Caco-2 (cell line): ENCODE measurements around the gene SLC25A33. TPM values are rescaled to one million over a fixed set of nuclear protein-coding genes. Genes with fewer than 3 reads are reported as not detected.

ENCODE experiments used
- BruUV-seq: library from RNA; stranded (reverse); fragments of 400-500 nt; replicated peaks from 2 replicates; lab custom pipeline; 2021; lab: Mats Ljungman, UMichigan
- CTCF ChIA-PET: fragments of 300-600 bp; sonication (Branson Sonifier 250); formaldehyde crosslinking; loops from one replicate; lab custom pipeline; 2022; ENCODE audit warnings: antibody characterized with exemption; lab: Charles Lee
- POLR2A ChIA-PET: fragments of 300-600 bp; sonication (Branson Sonifier 250); formaldehyde crosslinking; loops from one replicate; lab custom pipeline; 2022; ENCODE audit warnings: antibody characterized with exemption; lab: Charles Lee
- DNase-seq, 2 experiments: peaks; one replicate each; pipeline versions ENCODE4 v3.0.0 to v3.0.0-alpha.2; 2020 to 2022
- H3K27me3 ChIP-seq: replicated peaks from 2 replicates; pipeline ENCODE4 v1.6.0; 2011; ENCODE audit warnings: low read length; ENCODE audit not compliant: control insufficient read depth, insufficient read depth
- H3K36me3 ChIP-seq: 2 replicates; pipeline ENCODE4 v1.5.1; 2011; ENCODE audit warnings: low read length; ENCODE audit not compliant: control insufficient read depth, insufficient read depth
- H3K4me1 ChIP-seq: fragments of 250-450 bp; sonication (Bioruptor Pico); 2 replicates; pipeline ENCODE4 v1.5.1; 2020; ENCODE audit warnings: mild to moderate bottlenecking
- H3K4me3 ChIP-seq: 2 replicates; pipeline ENCODE4 v1.5.1; 2011; ENCODE audit warnings: low read depth, mild to moderate bottlenecking, control low read depth, low read length
- H3K9me3 ChIP-seq: fragments of 250-450 bp; sonication (Bioruptor Pico); 2 replicates; pipeline ENCODE4 v1.5.1; 2020; ENCODE audit warnings: mild to moderate bottlenecking, moderate library complexity
- H3K27ac Mint-ChIP-seq: one replicate; pipeline ENCODE4 v1.8.0; 2022; ENCODE audit warnings: mixed read lengths; ENCODE audit not compliant: unreplicated experiment
- H3K27me3 Mint-ChIP-seq: one replicate; pipeline ENCODE4 v1.8.0; 2022; ENCODE audit warnings: mixed read lengths; ENCODE audit not compliant: insufficient read depth, unreplicated experiment
- H3K36me3 Mint-ChIP-seq: one replicate; pipeline ENCODE4 v1.8.0; 2022; ENCODE audit warnings: mild to moderate bottlenecking, mixed read lengths; ENCODE audit not compliant: insufficient read depth, unreplicated experiment
- H3K4me1 Mint-ChIP-seq: one replicate; pipeline ENCODE4 v1.8.0; 2022; ENCODE audit warnings: low read depth, mixed read lengths; ENCODE audit not compliant: unreplicated experiment
- H3K4me3 Mint-ChIP-seq: one replicate; pipeline ENCODE4 v1.8.0; 2022; ENCODE audit warnings: mild to moderate bottlenecking, moderate library complexity, mixed read lengths; ENCODE audit not compliant: unreplicated experiment
- H3K9me3 Mint-ChIP-seq: one replicate; pipeline ENCODE4 v1.8.0; 2022; ENCODE audit warnings: mixed read lengths; ENCODE audit not compliant: unreplicated experiment
- intact Hi-C: fragments of 100-400 bp; cut with micrococcal nuclease; formaldehyde crosslinking; loops from one replicate; pipeline ENCODE4 v1.10.0; 2022; ENCODE audit not compliant: unreplicated experiment
- total RNA-seq: library from RNA; stranded (reverse); gene quantifications from 2 replicates; pipeline ENCODE4 v1.2.3, GENCODE V29; 2022
- TF ChIP-seq, protein P1 (sequence below), 2 experiments: fragments of 200-600 bp in 1 of 2; IDR thresholded peaks; 1 replicate in 1 of 2; 2 replicates in 1 of 2; pipeline versions ENCODE4 v1.5.1 to v1.8.0; 2011 to 2022; ENCODE audit warnings: antibody characterized with exemption in 1 of 2, control low read depth in 1 of 2, inconsistent platforms in 1 of 2, low read depth in 1 of 2, low read length in 1 of 2, mild to moderate bottlenecking in 1 of 2, moderate library complexity in 1 of 2; ENCODE audit not compliant: insufficient read depth in 1 of 2, severe bottlenecking in 1 of 2, unreplicated experiment in 1 of 2

The SLC25A33 gene
- total RNA-seq, 1 experiment from 2014 or later = 11.2 TPM

DNA sequence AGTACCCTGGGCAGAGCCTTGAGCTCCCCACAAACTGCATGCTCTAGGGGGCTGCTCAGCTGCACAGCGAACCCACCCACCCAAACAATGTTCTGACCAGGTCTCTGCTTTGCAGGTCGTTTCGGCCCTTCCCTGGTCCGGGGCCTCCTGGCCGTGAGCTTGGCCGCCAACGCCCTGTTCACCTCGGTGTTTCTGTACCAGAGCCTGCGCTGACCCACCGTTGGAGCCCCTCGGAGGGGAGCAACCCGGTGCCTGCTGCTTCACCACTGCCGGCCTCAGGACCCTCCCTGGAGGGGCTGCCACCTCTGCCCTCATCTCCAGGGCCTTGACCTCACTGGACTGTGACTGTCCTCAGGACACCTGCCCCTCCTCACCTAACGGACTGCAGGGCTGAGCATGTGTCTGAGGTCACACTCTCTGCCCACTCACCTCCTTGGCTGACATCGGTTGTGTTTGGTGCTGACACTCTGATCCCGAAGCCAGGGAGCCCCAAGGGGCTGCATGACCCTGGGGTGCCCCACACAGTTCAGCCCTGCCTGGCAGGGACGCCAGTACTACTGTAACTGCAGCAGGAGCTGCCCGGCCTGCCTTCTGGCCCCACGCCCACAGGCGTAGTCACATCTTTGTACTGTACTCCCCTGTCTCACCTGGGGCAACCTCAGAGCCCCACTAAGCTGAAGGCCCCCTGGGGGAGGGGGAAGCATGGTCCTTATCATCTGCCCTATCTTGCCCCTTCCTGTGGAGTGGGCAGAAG, 73.8 kb downstream of the SLC25A33 start:
- H3K4me3 Mint-ChIP-seq = no peak overlapping the region
- Histone ChIP-seq H3K9me3 (no peaks in the 10 kb centered on the region), H3K27me3 (no peaks in the 10 kb centered on the region), H3K4me1 (no peaks in the 10 kb centered on the region), H3K4me3 (no peak overlapping the region), H3K36me3 (no peaks in the 10 kb centered on the region)
- no peaks in the 10 kb centered on the region for H3K27me3 Mint-ChIP-seq
- TF ChIP-seq, protein P1, sequence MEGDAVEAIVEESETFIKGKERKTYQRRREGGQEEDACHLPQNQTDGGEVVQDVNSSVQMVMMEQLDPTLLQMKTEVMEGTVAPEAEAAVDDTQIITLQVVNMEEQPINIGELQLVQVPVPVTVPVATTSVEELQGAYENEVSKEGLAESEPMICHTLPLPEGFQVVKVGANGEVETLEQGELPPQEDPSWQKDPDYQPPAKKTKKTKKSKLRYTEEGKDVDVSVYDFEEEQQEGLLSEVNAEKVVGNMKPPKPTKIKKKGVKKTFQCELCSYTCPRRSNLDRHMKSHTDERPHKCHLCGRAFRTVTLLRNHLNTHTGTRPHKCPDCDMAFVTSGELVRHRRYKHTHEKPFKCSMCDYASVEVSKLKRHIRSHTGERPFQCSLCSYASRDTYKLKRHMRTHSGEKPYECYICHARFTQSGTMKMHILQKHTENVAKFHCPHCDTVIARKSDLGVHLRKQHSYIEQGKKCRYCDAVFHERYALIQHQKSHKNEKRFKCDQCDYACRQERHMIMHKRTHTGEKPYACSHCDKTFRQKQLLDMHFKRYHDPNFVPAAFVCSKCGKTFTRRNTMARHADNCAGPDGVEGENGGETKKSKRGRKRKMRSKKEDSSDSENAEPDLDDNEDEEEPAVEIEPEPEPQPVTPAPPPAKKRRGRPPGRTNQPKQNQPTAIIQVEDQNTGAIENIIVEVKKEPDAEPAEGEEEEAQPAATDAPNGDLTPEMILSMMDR (IDR thresholded peaks at IDR 0.05; ENCODE audit: insufficient read depth in 1 of 2, low read depth in 1 of 2, low read length in 1 of 2, severe bottlenecking in 1 of 2, unreplicated experiment in 1 of 2) = no peak
- no peaks in the 10 kb centered on the region for H3K9me3 Mint-ChIP-seq
- DNase-seq = no peak
- H3K4me1 Mint-ChIP-seq = no peaks in the 10 kb centered on the region
- ChIA-PET POLR2A (no interaction called here), CTCF (no interaction called here)
- peaks cover 6% of the 10 kb centered on the region for H3K36me3 Mint-ChIP-seq
- intact Hi-C loops = no loop called here
- no TSS peak for BruUV-seq
- H3K27ac Mint-ChIP-seq = no peak overlapping the region

- Histone ChIP-seq H3K9me3 (no peaks in the 10 kb centered on the region), H3K4me1 (no peaks in the 10 kb centered on the region), H3K27me3 (no peaks in the 10 kb centered on the region), H3K36me3 (no peaks in the 10 kb centered on the region), H3K4me3 (no peak overlapping the region)
- Mint-ChIP-seq H3K27me3 (no peaks in the 10 kb centered on the region), H3K27ac (no peak overlapping the region), H3K4me3 (no peak overlapping the region), H3K9me3 (no peaks in the 10 kb centered on the region), H3K4me1 (no peaks in the 10 kb centered on the region), H3K36me3 (peaks cover 6% of the 10 kb centered on the region)
- intact Hi-C loops = no loop called here
- DNase-seq = no peak
- TF ChIP-seq, protein P1 (IDR thresholded peaks at IDR 0.05; ENCODE audit: insufficient read depth in 1 of 2, low read depth in 1 of 2, low read length in 1 of 2, severe bottlenecking in 1 of 2, unreplicated experiment in 1 of 2) = no peak
- ChIA-PET CTCF (no interaction called here), POLR2A (no interaction called here)
- BruUV-seq = no TSS peak
Measured at GRCh38 chr1:9613625-9614299, 74.5 kb downstream of the SLC25A33 start.

DNA sequence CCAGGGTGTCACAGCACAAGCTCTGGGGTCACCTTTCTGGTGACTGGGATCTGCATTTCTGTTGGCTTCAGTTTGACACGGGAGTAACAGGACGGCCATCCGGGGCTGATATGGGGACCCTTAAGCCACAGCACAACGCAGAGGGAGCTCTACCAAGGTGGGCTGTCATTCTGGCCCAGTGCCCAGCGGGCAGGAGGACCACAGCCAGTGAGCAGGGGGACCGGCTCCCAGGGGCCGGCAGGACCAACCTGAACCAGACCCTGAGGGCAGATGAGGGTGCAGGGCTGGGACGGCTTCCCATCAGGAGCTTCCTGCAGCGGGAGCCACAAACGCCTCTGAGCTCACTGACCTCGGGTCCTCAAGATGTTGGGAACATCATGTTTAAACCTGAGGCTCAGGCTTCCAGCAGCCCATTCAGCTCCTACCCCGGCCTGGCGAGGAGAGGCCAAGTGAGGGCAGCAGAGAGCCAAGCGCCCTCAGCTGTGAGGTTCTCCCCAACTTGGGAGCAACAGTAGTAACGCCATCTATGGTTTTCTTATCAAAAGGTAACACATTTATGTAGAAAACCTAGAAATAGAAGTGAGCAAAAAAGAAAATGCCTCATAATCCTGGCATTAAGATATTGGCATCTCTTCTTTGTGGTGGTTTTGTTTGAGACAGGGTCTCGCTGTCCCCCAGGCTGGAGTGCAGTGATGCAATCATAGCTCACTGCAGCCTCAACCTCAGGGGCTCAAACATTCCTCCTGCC, 76.2 kb downstream of the SLC25A33 start:
- H3K4me1 Mint-ChIP-seq = no peaks in the 10 kb centered on the region
- Histone ChIP-seq H3K4me3 (no peak overlapping the region), H3K36me3 (no peaks in the 10 kb centered on the region), H3K9me3 (no peaks in the 10 kb centered on the region), H3K27me3 (no peaks in the 10 kb centered on the region), H3K4me1 (no peaks in the 10 kb centered on the region)
- ChIA-PET POLR2A (no interaction called here), CTCF (interaction anchor here (1.0 to 2.2 kb wide), 4 partner anchors 11 to 88 kb away, joined by 3 to 11 read pairs (median 4); partner anchors contain the start of gene TMEM201)
- TF ChIP-seq, protein P1 (IDR thresholded peaks at IDR 0.05; ENCODE audit: insufficient read depth in 1 of 2, low read depth in 1 of 2, low read length in 1 of 2, severe bottlenecking in 1 of 2, unreplicated experiment in 1 of 2) = peak; percentile 62 to 77
- H3K36me3 Mint-ChIP-seq = peaks cover 2% of the 10 kb centered on the region
- DNase-seq = peak; percentile 52 to 60
- no peak overlapping the region for H3K4me3 Mint-ChIP-seq
- no peaks in the 10 kb centered on the region for H3K9me3 Mint-ChIP-seq
- H3K27ac Mint-ChIP-seq = no peak overlapping the region
- H3K27me3 Mint-ChIP-seq = no peaks in the 10 kb centered on the region
- intact Hi-C loops = no loop called here
- BruUV-seq = no TSS peak
